DOHH2 (cell line): ENCODE data around the gene RPL36.

Experiments
- EZH2phosphoT487 ChIP-seq: fragments of 200-600 bp; sonication (generic); IDR thresholded peaks from 2 replicates; pipeline ENCODE4 v1.6.1; 2017; ENCODE audit warnings: borderline replicate concordance, mild to moderate bottlenecking, antibody characterized with exemption, low read length, moderate library complexity, mixed read lengths
- TF ChIP-seq, protein P1 (sequence below): fragments of 200-600 bp; sonication (generic); IDR thresholded peaks from one replicate; pipeline ENCODE4 v1.5.1; 2014; ENCODE audit warnings: antibody characterized with exemption, mild to moderate bottlenecking, low read depth, low read length; ENCODE audit not compliant: poor library complexity, severe bottlenecking

DNA sequence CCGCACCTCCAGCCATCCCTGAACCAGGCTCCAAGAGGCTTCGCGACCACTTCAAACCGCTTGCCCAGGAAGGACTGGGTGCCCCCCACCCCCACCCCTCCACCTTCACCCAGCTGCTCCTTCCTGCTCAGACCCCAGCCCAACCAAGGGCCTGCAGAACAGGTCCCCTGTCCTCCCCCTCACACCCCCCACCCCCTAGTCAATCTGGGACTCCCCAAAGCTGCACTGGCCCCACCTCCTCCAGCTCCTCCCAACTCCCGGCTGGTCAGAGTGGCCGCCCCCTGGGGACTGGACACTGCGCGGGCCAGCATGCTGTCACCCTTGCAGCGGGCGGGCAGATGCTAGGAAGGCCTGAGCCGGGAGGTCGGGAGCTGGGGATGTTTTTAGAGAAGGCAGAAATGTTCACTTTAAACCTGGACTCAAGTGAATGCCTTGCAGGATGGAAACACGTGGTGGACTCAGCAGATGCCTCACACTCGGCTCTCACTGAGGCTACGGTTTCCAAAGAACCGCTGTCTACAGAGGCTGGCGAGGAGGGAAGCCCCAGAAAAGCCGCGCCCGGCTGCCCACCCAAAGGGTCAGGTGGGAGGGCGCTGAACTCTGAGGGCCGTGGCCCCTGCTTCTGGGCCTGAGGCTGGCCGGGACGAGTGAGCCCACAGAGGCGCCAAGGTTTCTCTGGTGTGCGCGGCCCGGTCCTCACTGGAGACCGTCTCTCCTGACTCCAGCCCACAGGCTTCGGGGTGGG lies 8.0 kb downstream of the RPL36 start:
- TF ChIP-seq, protein P1, sequence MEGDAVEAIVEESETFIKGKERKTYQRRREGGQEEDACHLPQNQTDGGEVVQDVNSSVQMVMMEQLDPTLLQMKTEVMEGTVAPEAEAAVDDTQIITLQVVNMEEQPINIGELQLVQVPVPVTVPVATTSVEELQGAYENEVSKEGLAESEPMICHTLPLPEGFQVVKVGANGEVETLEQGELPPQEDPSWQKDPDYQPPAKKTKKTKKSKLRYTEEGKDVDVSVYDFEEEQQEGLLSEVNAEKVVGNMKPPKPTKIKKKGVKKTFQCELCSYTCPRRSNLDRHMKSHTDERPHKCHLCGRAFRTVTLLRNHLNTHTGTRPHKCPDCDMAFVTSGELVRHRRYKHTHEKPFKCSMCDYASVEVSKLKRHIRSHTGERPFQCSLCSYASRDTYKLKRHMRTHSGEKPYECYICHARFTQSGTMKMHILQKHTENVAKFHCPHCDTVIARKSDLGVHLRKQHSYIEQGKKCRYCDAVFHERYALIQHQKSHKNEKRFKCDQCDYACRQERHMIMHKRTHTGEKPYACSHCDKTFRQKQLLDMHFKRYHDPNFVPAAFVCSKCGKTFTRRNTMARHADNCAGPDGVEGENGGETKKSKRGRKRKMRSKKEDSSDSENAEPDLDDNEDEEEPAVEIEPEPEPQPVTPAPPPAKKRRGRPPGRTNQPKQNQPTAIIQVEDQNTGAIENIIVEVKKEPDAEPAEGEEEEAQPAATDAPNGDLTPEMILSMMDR = no peak
- TF ChIP-seq EZH2phosphoT487 = no peak
